ENCODE data around the gene STK17B. TPM values are rescaled to one million over a fixed set of nuclear protein-coding genes. Genes with fewer than 3 reads are reported as not detected.

STK17B gene
- total and polyA plus RNA-seq, 10 of the 15 experiments (the other 5 are each of a cell fraction or from before 2014, with no cell fraction given) = 21.2 to 108 (median 53.7) TPM

DNA sequence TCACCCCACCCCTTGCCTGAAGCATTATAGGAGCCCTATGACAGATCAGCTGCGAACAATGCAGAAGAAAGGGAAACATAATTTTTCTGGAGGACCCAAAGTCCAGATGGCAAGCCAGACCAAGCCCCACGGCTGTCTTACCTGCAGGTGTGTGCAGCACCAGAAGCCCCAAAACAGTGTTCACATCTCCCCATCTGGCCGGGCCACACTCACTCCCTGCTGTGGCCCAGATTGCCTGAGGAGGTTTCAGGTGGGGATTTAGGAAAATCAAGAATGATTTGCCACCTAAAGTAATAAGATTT lies 11.7 kb upstream of the STK17B start:
- H3K36me3 ChIP-seq (ENCODE audit: control insufficient read depth in 2 of 2, insufficient read depth in 2 of 2, low read length in 1 of 2) = no peaks in the 10 kb centered on the region
- H3K4me3 ChIP-seq = no peak overlapping the region
- in situ Hi-C loops (cut with MboI) = no loop called here
- ATAC-seq (no peak), FAIRE-seq (no peak), DNase-seq (ENCODE audit: low read depth, low spot score) (no peak)
- SMC1A ChIA-PET (ENCODE audit: uncharacterized antibody, unreplicated experiment) = interaction anchor here (0.6 to 6.0 kb wide), 27 partner anchors 9 to 197 kb away, joined by 3 to 143 read pairs (median 8); partner anchors contain the start of gene STK17B
- TF ChIP-seq, protein P1, sequence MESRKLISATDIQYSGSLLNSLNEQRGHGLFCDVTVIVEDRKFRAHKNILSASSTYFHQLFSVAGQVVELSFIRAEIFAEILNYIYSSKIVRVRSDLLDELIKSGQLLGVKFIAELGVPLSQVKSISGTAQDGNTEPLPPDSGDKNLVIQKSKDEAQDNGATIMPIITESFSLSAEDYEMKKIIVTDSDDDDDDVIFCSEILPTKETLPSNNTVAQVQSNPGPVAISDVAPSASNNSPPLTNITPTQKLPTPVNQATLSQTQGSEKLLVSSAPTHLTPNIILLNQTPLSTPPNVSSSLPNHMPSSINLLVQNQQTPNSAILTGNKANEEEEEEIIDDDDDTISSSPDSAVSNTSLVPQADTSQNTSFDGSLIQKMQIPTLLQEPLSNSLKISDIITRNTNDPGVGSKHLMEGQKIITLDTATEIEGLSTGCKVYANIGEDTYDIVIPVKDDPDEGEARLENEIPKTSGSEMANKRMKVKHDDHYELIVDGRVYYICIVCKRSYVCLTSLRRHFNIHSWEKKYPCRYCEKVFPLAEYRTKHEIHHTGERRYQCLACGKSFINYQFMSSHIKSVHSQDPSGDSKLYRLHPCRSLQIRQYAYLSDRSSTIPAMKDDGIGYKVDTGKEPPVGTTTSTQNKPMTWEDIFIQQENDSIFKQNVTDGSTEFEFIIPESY (IDR thresholded peaks at IDR 0.05) = no peak
- TF ChIP-seq NR2F1 (conservative IDR thresholded peaks at IDR 0.05) (0 out of 2 replicates have a peak, but pooled peaks have one; percentile 3), STAT3 (IDR thresholded peaks at IDR 0.05; ENCODE audit: low read depth, low read length) (no peak), CBX3 (IDR thresholded peaks at IDR 0.05; ENCODE audit: borderline replicate concordance, low read depth) (no peak), TARDBP (IDR thresholded peaks at IDR 0.05; ENCODE audit: borderline replicate concordance) (no peak)
- TF ChIP-seq, protein P2, sequence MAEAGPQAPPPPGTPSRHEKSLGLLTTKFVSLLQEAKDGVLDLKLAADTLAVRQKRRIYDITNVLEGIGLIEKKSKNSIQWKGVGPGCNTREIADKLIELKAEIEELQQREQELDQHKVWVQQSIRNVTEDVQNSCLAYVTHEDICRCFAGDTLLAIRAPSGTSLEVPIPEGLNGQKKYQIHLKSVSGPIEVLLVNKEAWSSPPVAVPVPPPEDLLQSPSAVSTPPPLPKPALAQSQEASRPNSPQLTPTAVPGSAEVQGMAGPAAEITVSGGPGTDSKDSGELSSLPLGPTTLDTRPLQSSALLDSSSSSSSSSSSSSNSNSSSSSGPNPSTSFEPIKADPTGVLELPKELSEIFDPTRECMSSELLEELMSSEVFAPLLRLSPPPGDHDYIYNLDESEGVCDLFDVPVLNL (IDR thresholded peaks at IDR 0.05; ENCODE audit: low read depth, low read length) = no peak
- H3K27ac ChIP-seq (ENCODE audit: control insufficient read depth, insufficient read depth) = peak overlapping the region; percentile 42
- H3K79me2 ChIP-seq (ENCODE audit: control insufficient read depth, insufficient read depth, low read length) = no peaks in the 10 kb centered on the region
- POLR2A ChIA-PET = interaction anchor here (0.9 to 4.0 kb wide), 24 partner anchors 8 to 102 kb away, joined by 3 to 24 read pairs (median 5); no protein-coding TSS in a partner anchor
- RAD21 ChIA-PET (ENCODE audit: unreplicated experiment) = interaction anchor here (0.8 to 6.3 kb wide), 32 partner anchors 12 to 154 kb away, joined by 3 to 65 read pairs (median 7); partner anchors contain the start of gene STK17B
- H3K4me1 ChIP-seq (ENCODE audit: control insufficient read depth, insufficient read depth, low read length) = peaks cover 25% of the 10 kb centered on the region
- H3K27me3 ChIP-seq (replicated peaks in 1 of 2; ENCODE audit: control insufficient read depth in 2 of 2, insufficient read depth in 2 of 2, low read length in 1 of 2) = no peaks in the 10 kb centered on the region
- WGBS (ENCODE audit: insufficient coverage, insufficient replicate concordance, low lambda C conversion rate, missing lambda C conversion rate) = 2% methylated on average over 3 of the region's 3 CpGs
- H2AFZ ChIP-seq (ENCODE audit: control insufficient read depth, low read depth, low read length) = peak overlapping the region; percentile 75
- BruUV-seq (replicated peaks) = no TSS peak
- H3K9ac ChIP-seq (ENCODE audit: control insufficient read depth, insufficient read depth, low read length) = no peak overlapping the region; the same call in 1 of the 2 replicates
- CTCF ChIA-PET = interaction anchor here (0.6 to 3.5 kb wide), 19 partner anchors 9 to 107 kb away, joined by 3 to 20 read pairs (median 4); partner anchors contain the start of gene STK17B
- H3K4me2 ChIP-seq (ENCODE audit: control insufficient read depth, insufficient read depth) = peak overlapping the region; percentile 47; the same call in 1 of the 2 replicates
- no peaks in the 10 kb centered on the region for H4K20me1 ChIP-seq (ENCODE audit: control insufficient read depth, insufficient read depth)
- intact Hi-C loops (cut with micrococcal nuclease; ENCODE audit: unreplicated experiment) = no loop called here
- H3K9me3 ChIP-seq (replicated peaks; ENCODE audit: control insufficient read depth, insufficient read depth, low read length) = no peaks in the 10 kb centered on the region

Data from GM12878 (cell line).